Stimulated activated CD4-positive, alpha-beta T cell treated with anti-CD3 and anti-CD28 coated beads, Interleukin-4, amount 100 ng/mL, for 1 hour (primary cell): ENCODE results near the gene CR1.
"Not testable (repeated sequence)": the region's sequence is repeated elsewhere in the genome, so short reads cannot be mapped to it uniquely, and the experiment has no call there.

ENCODE experiments used
- DNase-seq: peaks from one replicate; pipeline ENCODE4 v3.0.0-alpha.2; 2020

The CR1 gene

GRCh38 chr1:207682872-207683434 is 187.0 kb downstream of the CR1 start:
- not testable (repeated sequence) for DNase-seq

DNA sequence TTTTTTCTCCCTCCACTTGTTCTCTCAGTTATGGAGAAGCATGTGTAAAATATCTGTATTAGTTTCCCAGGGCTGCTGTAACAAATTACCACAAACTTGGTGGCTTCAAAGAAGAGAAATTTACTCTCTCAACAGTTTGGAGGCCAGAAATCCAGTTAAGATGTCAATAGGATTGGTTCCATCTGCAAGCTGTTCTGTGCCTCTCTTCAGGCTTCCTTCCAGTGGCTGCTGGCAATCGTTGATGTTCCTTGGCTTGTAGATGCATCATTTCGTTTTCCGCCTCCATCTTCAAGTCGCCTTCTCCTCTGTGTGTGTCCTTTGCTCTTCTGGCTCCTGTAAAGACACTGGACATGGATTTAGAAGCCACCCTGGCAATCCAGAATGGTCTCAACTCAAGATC is 194.6 kb downstream of the CR1 start:
- DNase-seq, result not testable (repeated sequence)

- no peak for DNase-seq
Observed at GRCh38 chr1:207691010-207691409, 195.1 kb downstream of the CR1 start.
